ENCODE results near the gene FOXE1.
A peak's percentile ranks its signal among the peaks of the same experiment; 100 is the strongest.

The FOXE1 gene

GRCh38 chr9:97848480-97849237 is 4.4 kb upstream of the FOXE1 start:
- DNase-seq (ENCODE audit: low spot score), result no peak

DNA sequence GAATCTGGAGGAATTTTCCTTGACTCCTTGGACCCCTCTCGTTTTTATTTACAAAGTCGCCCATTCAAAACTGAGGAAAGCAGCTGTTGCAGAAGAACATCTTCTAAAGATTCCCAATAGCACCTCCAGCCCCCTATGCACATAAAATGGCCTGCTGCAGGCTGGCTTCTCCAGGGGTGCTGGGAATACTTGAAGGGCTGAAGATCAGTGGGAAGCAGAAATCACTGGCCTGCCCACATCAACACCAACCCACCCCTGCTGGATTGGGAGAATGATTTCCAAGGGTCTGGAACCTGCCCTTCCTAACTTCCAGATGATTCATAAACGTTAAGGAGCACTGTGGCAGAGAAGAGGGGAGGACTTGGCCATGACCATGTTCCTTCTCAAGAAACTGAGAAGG is 3.0 kb upstream of the FOXE1 start:
- no peak for DNase-seq (ENCODE audit: low spot score)

DNA sequence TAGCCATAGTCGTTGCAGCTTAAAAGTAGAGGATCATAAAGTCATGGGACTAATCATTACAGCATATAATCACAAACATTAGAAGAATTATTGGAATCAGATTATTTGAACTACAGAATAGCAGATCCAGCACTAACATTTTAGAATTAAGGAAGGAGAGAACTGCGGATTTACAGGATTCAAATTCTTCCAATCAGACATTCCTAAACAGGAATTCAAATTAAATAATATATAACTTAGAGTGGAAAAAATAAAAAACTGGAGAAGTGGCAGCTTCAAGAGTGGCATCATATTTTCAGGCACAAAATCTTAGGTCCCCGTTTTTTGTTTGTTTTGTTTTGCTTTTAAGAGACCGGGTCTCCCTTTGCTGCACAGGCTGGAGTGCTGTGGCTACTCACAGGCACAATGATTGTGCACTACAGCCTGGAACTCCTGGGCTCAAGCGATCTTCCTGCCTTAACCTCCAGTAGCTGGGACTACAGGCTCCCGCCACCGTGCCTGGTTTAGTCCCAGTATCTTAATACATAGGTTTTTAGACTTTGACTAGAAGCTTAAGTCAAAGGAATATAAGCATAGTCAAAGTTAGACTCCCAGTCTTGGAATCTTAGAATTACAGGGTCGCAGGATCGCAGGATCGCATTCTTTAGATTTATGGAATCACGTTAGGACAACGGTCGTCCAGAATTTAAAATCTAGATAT is 2.1 kb upstream of the FOXE1 start:
- DNase-seq (ENCODE audit: low spot score), result no peak

- no peak for DNase-seq (ENCODE audit: low spot score)
Measured at GRCh38 chr9:97851446-97851883, 1.6 kb upstream of the FOXE1 start.

DNA sequence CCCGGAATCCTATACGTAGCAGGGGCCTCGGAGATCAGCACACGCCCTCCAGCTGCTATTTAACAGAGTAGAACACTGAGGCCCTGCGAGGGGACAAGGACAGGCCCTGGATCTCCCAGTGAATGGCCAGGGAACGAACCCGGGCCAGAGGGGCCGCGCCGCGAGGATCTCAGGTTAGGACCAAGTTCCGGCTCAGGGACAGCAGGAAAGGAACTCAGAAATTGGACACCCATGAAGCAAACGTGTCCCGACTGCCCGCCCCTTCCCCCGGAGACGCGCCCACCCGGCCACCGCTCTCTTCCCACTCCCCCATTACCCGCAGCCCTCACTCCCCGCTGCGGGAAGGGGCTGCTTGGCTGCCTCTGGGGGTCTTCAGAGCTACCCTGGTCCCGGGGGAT is 1.0 kb upstream of the FOXE1 start:
- no peak for DNase-seq (ENCODE audit: low spot score)

DNA sequence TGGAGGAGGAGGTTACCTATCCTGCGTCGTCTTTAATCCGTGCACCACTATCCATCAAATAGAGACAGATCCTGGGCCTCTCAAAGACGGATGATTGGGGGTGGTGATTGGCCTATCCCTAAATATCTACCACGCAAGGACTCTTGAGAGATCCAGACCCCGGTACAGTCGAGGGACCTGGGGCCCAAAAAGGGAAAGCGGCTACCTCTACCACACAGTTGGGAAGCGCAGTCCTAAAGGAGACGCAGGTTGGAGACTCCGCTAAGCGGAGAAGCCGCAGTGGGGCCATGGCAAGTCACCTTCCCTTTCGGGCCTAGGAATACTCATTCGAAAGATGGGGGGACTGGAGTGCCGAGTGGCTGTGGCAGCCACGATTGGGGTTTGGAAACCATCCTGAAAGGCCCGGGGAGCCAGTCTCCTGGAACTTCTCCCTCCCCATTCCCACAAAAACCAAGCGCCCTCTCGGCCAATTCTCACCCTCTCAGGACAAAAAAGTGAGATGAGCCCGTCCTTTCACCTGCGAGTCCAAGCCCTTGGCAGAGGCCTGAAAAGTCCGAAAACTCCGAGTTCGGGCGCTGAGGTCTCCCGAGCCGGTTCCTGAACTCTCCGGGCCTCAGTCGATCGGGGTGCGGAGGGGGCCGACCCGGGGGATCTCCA is 499 bp upstream of the FOXE1 start:
- DNase-seq (ENCODE audit: low spot score), result no peak

DNA sequence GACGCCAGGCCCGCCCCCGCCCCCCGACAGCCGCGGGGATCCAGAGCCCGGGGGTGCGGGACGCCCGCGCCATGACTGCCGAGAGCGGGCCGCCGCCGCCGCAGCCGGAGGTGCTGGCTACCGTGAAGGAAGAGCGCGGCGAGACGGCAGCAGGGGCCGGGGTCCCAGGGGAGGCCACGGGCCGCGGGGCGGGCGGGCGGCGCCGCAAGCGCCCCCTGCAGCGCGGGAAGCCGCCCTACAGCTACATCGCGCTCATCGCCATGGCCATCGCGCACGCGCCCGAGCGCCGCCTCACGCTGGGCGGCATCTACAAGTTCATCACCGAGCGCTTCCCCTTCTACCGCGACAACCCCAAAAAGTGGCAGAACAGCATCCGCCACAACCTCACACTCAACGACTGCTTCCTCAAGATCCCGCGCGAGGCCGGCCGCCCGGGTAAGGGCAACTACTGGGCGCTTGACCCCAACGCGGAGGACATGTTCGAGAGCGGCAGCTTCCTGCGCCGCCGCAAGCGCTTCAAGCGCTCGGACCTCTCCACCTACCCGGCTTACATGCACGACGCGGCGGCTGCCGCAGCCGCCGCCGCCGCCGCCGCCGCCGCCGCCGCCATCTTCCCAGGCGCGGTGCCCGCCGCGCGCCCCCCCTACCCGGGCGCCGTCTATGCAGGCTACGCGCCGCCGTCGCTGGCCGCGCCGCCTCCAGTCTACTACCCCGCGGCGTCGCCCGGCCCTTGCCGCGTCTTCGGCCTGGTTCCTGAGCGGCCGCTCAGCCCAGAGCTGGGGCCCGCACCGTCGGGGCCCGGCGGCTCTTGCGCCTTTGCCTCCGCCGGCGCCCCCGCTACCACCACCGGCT is 1.0 kb downstream of the FOXE1 start:
- peak; percentile 63 for DNase-seq (ENCODE audit: low spot score)

- DNase-seq (ENCODE audit: low spot score), result no peak
Measured at GRCh38 chr9:97854696-97855485, 1.9 kb downstream of the FOXE1 start.

DNA sequence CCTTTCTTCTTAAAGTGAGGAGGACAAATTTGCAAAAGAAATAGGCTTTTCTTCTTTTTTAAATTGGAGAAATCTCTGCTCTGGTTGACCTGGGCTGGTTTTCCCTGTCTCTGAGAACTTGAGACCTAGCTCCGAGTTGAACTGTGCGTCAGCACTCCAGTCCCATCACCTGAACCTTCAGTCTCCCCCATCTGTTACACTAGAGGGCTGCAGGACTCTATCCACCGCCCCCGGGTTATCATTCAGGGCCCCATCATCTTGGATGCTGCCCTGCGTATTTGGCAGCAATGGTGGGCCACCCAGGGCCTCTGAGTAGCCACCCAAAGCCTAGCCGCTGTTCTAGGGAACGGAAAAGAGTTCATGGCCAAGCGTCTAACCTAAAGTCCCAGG is 2.5 kb downstream of the FOXE1 start:
- DNase-seq (ENCODE audit: low spot score), result no peak

DNA sequence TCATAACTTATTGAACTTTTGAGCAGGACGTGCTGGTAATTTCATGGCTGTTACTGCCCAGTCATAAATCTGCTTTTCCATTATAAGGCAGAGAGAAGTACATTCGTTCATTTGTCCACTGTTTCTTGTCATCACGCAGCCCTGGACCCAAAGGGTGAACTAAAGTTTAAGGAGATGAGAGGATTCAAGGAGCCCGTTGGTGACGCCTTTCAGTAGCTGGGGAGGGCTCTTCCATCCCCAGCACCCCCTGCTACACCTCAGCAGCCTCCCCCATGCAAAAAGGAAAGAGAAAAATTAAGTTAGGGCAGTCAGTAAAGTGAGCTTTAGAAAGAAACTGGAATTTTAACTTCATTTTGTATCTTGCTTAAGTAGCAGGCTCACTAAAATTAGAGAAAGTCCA is 2.9 kb downstream of the FOXE1 start:
- DNase-seq (ENCODE audit: low spot score), result no peak

GRCh38 chr9:97856857-97857605 is 4.0 kb downstream of the FOXE1 start:
- no peak for DNase-seq (ENCODE audit: low spot score)

DNA sequence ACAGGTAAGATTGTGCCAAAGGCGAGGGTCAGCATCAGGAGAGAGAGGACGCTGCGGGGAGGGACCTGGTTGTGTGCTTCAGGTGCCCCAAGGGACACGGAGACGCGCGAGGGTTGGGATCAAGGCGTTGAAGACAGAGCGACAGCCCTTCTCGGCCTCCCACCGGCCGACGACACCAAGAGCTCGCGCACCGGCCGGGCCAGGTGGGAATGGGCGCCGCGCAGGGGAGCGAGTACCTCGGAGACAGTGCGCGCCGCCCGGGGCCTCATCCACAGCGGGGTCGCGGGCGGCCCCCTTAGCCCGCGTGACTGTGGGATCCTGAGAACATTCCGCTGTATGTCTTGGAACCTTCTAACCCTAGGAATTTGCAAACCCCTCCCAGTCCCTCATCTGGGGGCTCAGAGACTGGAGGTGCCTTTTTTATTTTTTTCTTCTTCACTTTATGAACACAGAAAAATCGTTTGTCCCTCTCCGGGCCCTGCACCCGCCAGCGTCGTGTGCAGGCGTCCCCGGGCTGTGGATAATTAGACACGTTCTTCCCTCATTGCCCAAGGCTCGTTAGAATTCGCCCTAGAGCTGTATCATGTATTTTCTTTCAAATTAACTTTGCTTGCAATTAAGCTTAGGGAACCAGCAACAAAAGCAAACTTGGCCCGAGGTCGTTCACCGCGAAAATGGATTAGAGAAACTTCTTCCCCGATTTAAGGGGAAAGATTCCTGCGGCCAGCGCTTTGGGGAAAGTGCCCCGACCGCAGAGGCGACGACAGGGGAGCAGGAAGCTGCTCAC is 4.8 kb downstream of the FOXE1 start:
- no peak for DNase-seq (ENCODE audit: low spot score)

GRCh38 chr9:97858393-97858713 is 5.3 kb downstream of the FOXE1 start:
- no peak for DNase-seq (ENCODE audit: low spot score)

- no peak for DNase-seq (ENCODE audit: low spot score)
Measured at GRCh38 chr9:97858826-97859225, 5.8 kb downstream of the FOXE1 start.

- no peak for DNase-seq (ENCODE audit: low spot score)
Measured at GRCh38 chr9:97859346-97859745, 6.3 kb downstream of the FOXE1 start.

DNA sequence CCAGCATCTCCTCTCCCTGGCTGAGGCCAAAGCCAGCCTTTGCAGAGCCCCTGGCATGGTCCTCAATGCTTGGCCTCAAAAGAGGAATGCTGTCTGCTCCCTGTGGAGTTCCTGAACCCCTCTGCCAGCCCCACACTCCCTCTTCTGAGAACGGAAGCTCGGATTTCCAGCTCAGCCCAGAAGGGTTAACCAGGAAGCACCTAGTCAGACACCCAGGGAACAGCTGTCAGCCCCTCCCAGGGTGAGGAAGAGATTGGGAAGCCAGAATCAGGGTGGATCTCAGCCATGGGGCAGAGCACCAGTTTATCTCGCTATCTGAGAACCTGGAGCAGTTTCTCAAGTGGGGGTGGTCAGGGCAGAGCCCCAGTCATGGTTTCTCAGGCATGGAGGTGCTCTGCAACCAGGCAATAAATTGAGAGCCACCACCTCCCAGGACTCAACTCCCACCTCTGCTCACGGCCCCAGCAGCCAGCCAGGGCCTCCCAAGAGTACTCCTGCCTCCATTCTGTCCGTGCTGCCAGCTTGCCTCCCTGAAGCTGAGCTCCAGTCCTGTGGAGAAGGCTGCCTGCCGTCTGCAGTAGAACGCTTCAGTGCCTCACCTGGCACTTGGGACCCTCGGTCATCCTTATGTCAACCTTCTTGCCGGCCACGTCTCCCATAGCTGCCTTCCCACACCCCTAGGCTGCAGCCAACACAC is 7.6 kb downstream of the FOXE1 start:
- DNase-seq (ENCODE audit: low spot score), result no peak

GRCh38 chr9:97861148-97861475 is 8.1 kb downstream of the FOXE1 start:
- no peak for DNase-seq (ENCODE audit: low spot score)

DNA sequence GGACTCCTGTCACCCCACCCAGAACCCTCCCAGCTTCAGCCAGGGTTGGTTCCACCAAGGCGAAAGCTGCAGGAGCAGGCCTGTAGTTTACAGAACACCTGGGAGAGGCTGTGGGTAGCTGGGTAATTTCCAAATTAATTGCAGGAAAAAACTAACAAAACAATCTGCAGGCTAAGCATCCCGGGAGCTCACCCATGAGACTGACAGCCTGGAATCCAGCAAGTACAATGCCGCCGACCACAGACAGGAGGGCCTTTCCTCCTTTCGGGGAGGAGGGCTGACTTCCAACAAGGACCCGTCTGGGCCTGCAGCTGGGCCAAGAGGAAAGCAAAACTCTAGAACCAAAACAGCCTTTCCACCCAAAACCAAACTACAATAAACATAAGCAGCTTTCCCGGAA is 10.3 kb downstream of the FOXE1 start:
- no peak for DNase-seq (ENCODE audit: low spot score)

GRCh38 chr9:97864396-97864795 is 11.4 kb downstream of the FOXE1 start:
- DNase-seq (ENCODE audit: low spot score), result no peak

DNA sequence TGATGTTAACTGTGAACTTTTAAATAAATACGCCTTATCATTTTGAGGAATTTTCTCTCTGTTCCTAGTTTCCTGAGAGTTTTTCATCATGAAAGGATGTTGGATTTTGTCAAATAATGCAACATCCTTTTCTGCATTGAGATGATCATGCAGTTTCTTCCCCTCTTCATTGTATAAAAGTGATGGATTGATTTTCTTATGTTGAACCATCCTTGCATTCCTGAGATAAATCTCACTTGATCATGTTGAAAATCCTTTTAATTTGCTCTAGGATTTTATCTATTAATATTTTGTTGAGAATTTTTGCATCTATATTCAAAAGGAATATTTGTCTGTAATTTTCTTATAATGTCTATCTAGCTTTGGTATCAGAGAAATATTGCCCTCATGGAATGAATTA is 13.3 kb downstream of the FOXE1 start:
- DNase-seq (ENCODE audit: low spot score), result no peak
